HG03139 (cell line): Measurements from ENCODE around the gene ZBTB43.

Experiments used
- ATAC-seq: cut with Tn5 transposase; IDR thresholded peaks from one replicate; pipeline ENCODE4 v1.9.1; 2021; ENCODE audit not compliant: unreplicated experiment

The ZBTB43 gene

DNA sequence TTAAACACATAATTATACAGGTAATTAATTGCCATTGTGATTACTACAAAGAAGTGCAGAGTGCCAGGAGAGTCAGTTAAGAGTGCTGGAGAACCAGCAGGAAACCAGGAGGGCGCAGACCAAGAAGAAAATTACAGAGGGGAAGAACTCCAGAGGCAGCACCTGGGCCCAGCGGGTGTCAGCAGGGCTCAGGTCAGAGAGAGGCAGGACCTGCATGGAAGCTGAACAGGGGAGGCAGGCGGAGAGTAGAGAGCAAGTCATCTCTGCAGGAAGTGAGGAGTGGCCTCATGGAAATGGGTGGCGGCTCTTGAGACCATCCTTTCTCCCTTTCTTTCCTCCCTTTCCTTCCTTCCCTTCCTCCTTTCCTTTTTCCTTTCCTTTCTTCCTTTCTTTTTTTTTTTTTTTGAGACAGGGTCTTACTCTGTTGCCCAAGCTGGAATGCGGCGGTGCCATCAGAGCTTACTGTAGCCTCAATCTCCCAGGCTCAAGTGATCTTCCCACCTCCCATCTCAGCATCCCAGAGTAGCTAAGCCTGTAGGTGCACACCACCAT lies 51.6 kb downstream of the ZBTB43 start:
- ATAC-seq: no peak

- no peak for ATAC-seq
These were observed 52.6 kb downstream of the ZBTB43 start for GRCh38 chr9:126857261-126857960.

- no peak for ATAC-seq
These were observed 54.3 kb downstream of the ZBTB43 start for GRCh38 chr9:126859111-126859510.

- ATAC-seq: peak; percentile 50
These were observed 55.4 kb downstream of the ZBTB43 start, which contains the start of gene ZBTB34 for GRCh38 chr9:126860077-126860756. Gene ZBTB34 (plus strand): TSS chr9:126860639. CDS start chr9:126879400, 18,761 bp downstream.

- peak; percentile 17 for ATAC-seq
These were observed 56.1 kb downstream of the ZBTB43 start for GRCh38 chr9:126860757-126861466.

GRCh38 chr9:126861707-126862103 lies 56.9 kb downstream of the ZBTB43 start:
- no peak for ATAC-seq

- ATAC-seq: no peak
These were observed 57.4 kb downstream of the ZBTB43 start for GRCh38 chr9:126862104-126862761.

- ATAC-seq: no peak
These were observed 59.9 kb downstream of the ZBTB43 start for GRCh38 chr9:126864771-126865170.

- no peak for ATAC-seq
These were observed 64.5 kb downstream of the ZBTB43 start for GRCh38 chr9:126869368-126869767.

GRCh38 chr9:126872516-126872915 lies 67.7 kb downstream of the ZBTB43 start:
- ATAC-seq: no peak

GRCh38 chr9:126874546-126875314 lies 69.9 kb downstream of the ZBTB43 start:
- no peak for ATAC-seq

- no peak for ATAC-seq
These were observed 71.1 kb downstream of the ZBTB43 start for GRCh38 chr9:126875756-126876510.

DNA sequence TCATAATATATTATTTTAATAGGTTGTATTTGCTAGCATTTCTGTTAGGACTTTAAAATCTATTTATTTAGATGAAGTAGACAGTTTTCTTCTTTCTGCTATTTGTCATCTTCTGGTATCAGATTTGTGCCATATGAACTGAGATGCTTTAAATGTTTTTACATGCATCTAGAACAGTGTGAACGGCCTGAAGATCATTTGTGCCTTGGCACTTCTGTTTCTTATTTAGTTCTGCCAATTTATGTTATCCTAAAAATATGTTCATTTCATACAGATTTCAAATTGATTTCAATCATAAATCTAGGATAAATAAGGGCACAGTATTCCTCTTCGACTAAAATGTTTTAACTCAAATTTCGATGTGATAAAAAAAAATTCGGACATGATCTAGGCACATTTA lies 71.7 kb downstream of the ZBTB43 start:
- ATAC-seq: no peak

DNA sequence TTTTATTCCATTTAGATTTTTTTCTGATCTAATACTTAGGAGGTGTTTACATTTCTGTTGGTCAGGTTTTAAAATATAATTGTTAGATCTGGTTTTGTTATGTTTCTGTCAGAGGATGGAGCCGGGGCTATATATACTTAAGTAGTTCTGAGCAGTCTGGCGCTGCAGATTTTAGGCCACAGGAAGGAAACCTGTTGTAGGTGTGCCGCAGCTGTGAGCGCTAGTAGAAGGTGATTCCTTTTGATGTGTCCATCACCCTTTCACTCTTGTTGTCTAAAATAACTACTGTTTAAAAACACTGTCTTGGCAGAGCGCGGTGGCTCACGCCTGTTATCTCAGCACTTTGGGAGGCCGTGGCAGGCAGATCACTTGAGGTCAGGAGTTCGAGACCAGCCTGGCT lies 72.6 kb downstream of the ZBTB43 start:
- ATAC-seq: no peak

DNA sequence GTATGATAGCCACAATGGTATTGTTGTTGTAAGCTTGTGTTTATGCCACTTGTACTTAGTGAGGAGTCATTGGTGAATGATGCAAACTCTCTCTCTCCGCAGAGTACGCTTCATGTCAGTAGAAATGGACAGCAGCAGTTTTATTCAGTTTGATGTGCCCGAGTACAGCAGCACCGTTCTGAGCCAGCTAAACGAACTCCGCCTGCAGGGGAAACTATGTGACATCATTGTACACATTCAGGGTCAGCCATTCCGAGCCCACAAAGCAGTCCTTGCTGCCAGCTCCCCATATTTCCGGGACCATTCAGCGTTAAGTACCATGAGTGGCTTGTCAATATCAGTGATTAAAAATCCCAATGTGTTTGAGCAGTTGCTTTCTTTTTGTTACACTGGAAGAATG lies 74.4 kb downstream of the ZBTB43 start:
- ATAC-seq: no peak

DNA sequence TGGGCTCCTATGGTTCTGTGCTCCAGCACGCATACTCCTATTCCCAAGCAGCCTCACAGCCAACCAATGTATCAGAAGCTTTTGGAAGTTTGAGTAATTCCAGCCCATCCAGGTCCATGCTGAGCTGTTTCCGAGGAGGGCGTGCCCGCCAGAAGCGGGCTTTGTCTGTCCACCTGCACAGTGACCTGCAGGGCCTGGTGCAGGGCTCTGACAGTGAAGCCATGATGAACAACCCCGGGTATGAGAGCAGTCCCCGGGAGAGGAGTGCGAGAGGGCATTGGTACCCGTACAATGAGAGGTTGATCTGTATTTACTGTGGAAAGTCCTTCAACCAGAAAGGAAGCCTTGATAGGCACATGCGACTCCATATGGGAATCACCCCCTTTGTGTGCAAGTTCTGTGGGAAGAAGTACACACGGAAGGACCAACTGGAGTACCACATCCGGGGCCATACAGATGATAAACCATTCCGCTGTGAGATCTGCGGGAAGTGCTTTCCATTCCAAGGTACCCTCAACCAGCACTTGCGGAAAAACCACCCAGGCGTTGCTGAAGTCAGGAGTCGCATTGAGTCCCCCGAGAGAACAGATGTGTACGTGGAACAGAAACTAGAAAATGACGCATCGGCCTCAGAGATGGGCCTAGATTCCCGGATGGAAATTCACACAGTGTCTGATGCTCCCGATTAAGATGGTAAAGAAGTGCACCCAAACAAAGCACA lies 75.5 kb downstream of the ZBTB43 start:
- ATAC-seq: no peak

- no peak for ATAC-seq
These were observed 76.1 kb downstream of the ZBTB43 start for GRCh38 chr9:126880947-126881332.

DNA sequence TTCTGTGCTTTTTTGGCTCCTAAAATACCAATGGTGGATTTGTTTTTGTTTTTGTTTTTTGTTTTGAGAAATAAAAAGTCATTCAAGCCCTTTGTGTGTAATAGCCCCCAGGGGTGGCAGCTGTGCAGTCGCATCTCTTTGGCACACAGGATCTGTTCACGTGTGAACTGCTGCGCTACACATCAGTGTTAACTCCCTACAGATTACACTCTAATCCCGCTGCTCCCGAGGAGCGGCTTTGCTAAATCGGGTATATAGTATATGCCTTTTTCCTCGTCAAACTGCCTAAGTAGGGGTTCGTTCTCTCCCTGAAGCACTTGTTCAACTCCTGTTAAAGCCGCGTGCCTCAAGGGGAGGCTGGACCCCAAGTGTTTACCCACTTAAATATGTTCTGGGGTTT lies 77.9 kb downstream of the ZBTB43 start:
- ATAC-seq: no peak

DNA sequence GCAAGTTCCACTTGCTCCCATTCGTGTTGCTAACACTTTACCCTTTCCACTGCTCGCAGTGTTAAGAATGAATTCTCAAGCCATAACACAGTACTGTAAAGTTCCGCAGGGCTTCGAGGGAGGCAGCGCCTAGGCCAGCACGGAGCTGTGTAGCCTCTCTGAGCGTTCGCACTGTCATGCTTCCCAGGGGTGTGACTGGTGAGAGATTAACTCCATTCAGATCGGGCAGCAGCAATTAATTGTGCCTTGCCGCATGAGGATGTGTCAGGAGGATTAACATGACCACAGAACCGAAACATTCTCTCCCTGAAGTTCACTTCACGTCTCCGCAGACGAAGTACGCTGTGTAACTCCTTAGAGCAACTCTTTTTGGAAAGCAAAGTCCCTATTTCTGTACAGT lies 78.8 kb downstream of the ZBTB43 start:
- no peak for ATAC-seq
